Neutrophil (primary cell): ENCODE results near the gene SLC31A2.
"Not testable (repeated sequence)": the region's sequence is repeated elsewhere in the genome, so short reads cannot be mapped to it uniquely, and the experiment has no call there.

Source experiments
- H3K27ac ChIP-seq: fragments of 200-600 bp; sonication (generic); 2 replicates; pipeline ENCODE4 v1.5.1; 2016; ENCODE audit warnings: mild to moderate bottlenecking, moderate library complexity
- H3K27me3 ChIP-seq: fragments of 200-600 bp; sonication (generic); 2 replicates; pipeline ENCODE4 v1.6.0; 2016; ENCODE audit warnings: mild to moderate bottlenecking
- H3K36me3 ChIP-seq: fragments of 200-600 bp; sonication (generic); 2 replicates; pipeline ENCODE4 v1.5.1; 2017
- H3K4me1 ChIP-seq, 2 experiments: fragments of 200-600 bp in 1 of 2; sonication (generic) in 1 of 2; 1 replicate in 1 of 2; 2 replicates in 1 of 2; pipeline versions ENCODE4 v1.5.1 to v1.6.1; 2013 to 2016; ENCODE audit warnings: low read depth in 1 of 2, low read length in 1 of 2, mild to moderate bottlenecking in 1 of 2, moderate library complexity in 1 of 2; ENCODE audit not compliant: control insufficient read depth in 1 of 2, insufficient read depth in 1 of 2
- H3K4me3 ChIP-seq, 2 experiments: fragments of 200-600 bp in 1 of 2; sonication (generic) in 1 of 2; 1 replicate in 1 of 2; 2 replicates in 1 of 2; pipeline ENCODE4 v1.5.1; 2013 to 2016; ENCODE audit warnings: low read depth in 1 of 2, low read length in 1 of 2, mild to moderate bottlenecking in 1 of 2, moderate library complexity in 1 of 2
- H3K9me3 ChIP-seq: fragments of 200-600 bp; sonication (generic); 2 replicates; pipeline ENCODE4 v1.5.1; 2016
- CTCF ChIP-seq: fragments of 200-600 bp; sonication (generic); IDR thresholded peaks from 2 replicates; pipeline ENCODE4 v1.5.1; 2016; ENCODE audit warnings: antibody characterized with exemption

The SLC31A2 gene

GRCh38 chr9:113150670-113151611 lies at the start of gene SLC31A2:
SLC31A2 (plus strand) TSS chr9:113151007; CDS start chr9:113151075, 68 bp downstream.
- H3K36me3 ChIP-seq = peaks cover 9% of the 10 kb centered on the region
- H3K27ac ChIP-seq = peak within 1 kb of the TSS; percentile 94
- H3K27me3 ChIP-seq = peaks cover 3% of the 10 kb centered on the region
- no peaks in the 10 kb centered on the region for H3K9me3 ChIP-seq
- TF ChIP-seq CTCF = peak; percentile 44
- H3K4me3 ChIP-seq = peak within 1 kb of the TSS; percentile 68 to 98
- H3K4me1 ChIP-seq = peaks cover 50 to 54% of the 10 kb centered on the region in 2 experiments

- not testable (repeated sequence) for H3K9me3 ChIP-seq, H3K4me3 ChIP-seq, H3K4me1 ChIP-seq, H3K27ac ChIP-seq, H3K36me3 ChIP-seq
- H3K27me3 ChIP-seq = peaks cover 38% of the 10 kb centered on the region
Measured at GRCh38 chr9:113105345-113105744, 45.5 kb upstream of the SLC31A2 start.

GRCh38 chr9:113111065-113111951 lies 39.5 kb upstream of the SLC31A2 start:
- not testable (repeated sequence) for H3K4me1 ChIP-seq

GRCh38 chr9:113112706-113113510 lies 37.9 kb upstream of the SLC31A2 start:
- H3K9me3 ChIP-seq, H3K4me3 ChIP-seq, H3K4me1 ChIP-seq, H3K27ac ChIP-seq, H3K27me3 ChIP-seq, H3K36me3 ChIP-seq: not testable (repeated sequence)
- TF ChIP-seq CTCF = peak; percentile 61

More at GRCh38 chr9:113111065-113111951, 39.5 kb upstream of the SLC31A2 start:
- peak; percentile 61 for TF ChIP-seq CTCF
- not testable (repeated sequence) for H3K36me3 ChIP-seq, H3K9me3 ChIP-seq, H3K27me3 ChIP-seq, H3K27ac ChIP-seq, H3K4me3 ChIP-seq

GRCh38 chr9:113118829-113119228 lies 32.0 kb upstream of the SLC31A2 start:
- H3K27ac ChIP-seq, H3K36me3 ChIP-seq, H3K9me3 ChIP-seq, H3K4me1 ChIP-seq, H3K4me3 ChIP-seq, H3K27me3 ChIP-seq: not testable (repeated sequence)

- Histone ChIP-seq H3K27ac (no peak overlapping the region), H3K36me3 (no peaks in the 10 kb centered on the region)
- TF ChIP-seq CTCF = no peak
Measured at GRCh38 chr9:113125386-113126035, 25.3 kb upstream of the SLC31A2 start.

More at GRCh38 chr9:113125386-113126035, 25.3 kb upstream of the SLC31A2 start:
- Histone ChIP-seq H3K4me3 (no peak overlapping the region), H3K9me3 (no peaks in the 10 kb centered on the region), H3K27me3 (peaks cover 45% of the 10 kb centered on the region), H3K4me1 (no peaks in the 10 kb centered on the region)
